ENCODE measurements around the gene ABCD3.

The ABCD3 gene

GRCh38 chr1:94529416-94529815 is 111.2 kb downstream of the ABCD3 start:
- DNase-seq = no peak

- no peak for DNase-seq
Observed at GRCh38 chr1:94530373-94530878, 112.2 kb downstream of the ABCD3 start.

GRCh38 chr1:94531664-94532063 is 113.5 kb downstream of the ABCD3 start:
- no peak for DNase-seq

GRCh38 chr1:94532077-94532476 is 113.9 kb downstream of the ABCD3 start:
- DNase-seq = no peak

- no peak for DNase-seq
Observed at GRCh38 chr1:94535095-94535494, 116.9 kb downstream of the ABCD3 start.

GRCh38 chr1:94535879-94536278 is 117.7 kb downstream of the ABCD3 start:
- no peak for DNase-seq

GRCh38 chr1:94537254-94537653 is 119.1 kb downstream of the ABCD3 start:
- no peak for DNase-seq

GRCh38 chr1:94538243-94538827 is 120.1 kb downstream of the ABCD3 start:
- no peak for DNase-seq

GRCh38 chr1:94539496-94539895 is 121.3 kb downstream of the ABCD3 start:
- DNase-seq = no peak

GRCh38 chr1:94540440-94541245 is 122.5 kb downstream of the ABCD3 start:
- DNase-seq = no peak

- peak; percentile 83 to 88 for DNase-seq
Observed at GRCh38 chr1:94541246-94542087, 123.3 kb downstream of the ABCD3 start, which contains the start of gene F3. Gene F3 (minus strand): TSS chr1:94541759. CDS start chr1:94541636, 123 bp downstream.

- peak in 1 of 2 experiments; percentile 19 for DNase-seq
Observed at GRCh38 chr1:94542088-94542870, 124.1 kb downstream of the ABCD3 start.

- no peak for DNase-seq
Observed at GRCh38 chr1:94543001-94543400, 124.8 kb downstream of the ABCD3 start.

GRCh38 chr1:94543893-94544635 is 125.9 kb downstream of the ABCD3 start:
- DNase-seq = no peak

GRCh38 chr1:94544706-94545490 is 126.7 kb downstream of the ABCD3 start:
- DNase-seq = no peak

- no peak for DNase-seq
Observed at GRCh38 chr1:94549706-94550105, 131.5 kb downstream of the ABCD3 start.

GRCh38 chr1:94550396-94550795 is 132.2 kb downstream of the ABCD3 start:
- no peak for DNase-seq

GRCh38 chr1:94550800-94551241 is 132.6 kb downstream of the ABCD3 start:
- DNase-seq = no peak

GRCh38 chr1:94551449-94551848 is 133.3 kb downstream of the ABCD3 start:
- no peak for DNase-seq

- DNase-seq = no peak
Observed at GRCh38 chr1:94552071-94552586, 133.9 kb downstream of the ABCD3 start.

GRCh38 chr1:94553323-94553730 is 135.1 kb downstream of the ABCD3 start:
- no peak for DNase-seq
